Activated CD4-positive, alpha-beta T cell treated with anti-CD3 and anti-CD28 coated beads, Interleukin-2, amount 10 ng/mL, durations not matched to agents 24 days and 14 days (primary cell): ENCODE data around the gene PTPRB. TPM values are rescaled to one million over a fixed set of nuclear protein-coding genes. Genes with fewer than 3 reads are reported as not detected.

Experiments used
- DNase-seq: peaks from one replicate; pipeline ENCODE4 v3.0.0; 2022
- H3K27ac Mint-ChIP-seq: one replicate; pipeline ENCODE4 v1.8.0; 2022; ENCODE audit warnings: mild to moderate bottlenecking, mixed read lengths
- H3K27me3 Mint-ChIP-seq: one replicate; pipeline ENCODE4 v1.8.0; 2022; ENCODE audit warnings: mixed read lengths
- H3K36me3 Mint-ChIP-seq: one replicate; pipeline ENCODE4 v1.8.0; 2022; ENCODE audit warnings: low read depth, mild to moderate bottlenecking, mixed read lengths
- H3K4me1 Mint-ChIP-seq: one replicate; pipeline ENCODE4 v1.8.0; 2021; ENCODE audit warnings: mixed read lengths
- H3K4me3 Mint-ChIP-seq: one replicate; pipeline ENCODE4 v1.8.0; 2022; ENCODE audit warnings: mild to moderate bottlenecking, moderate library complexity, mixed read lengths
- H3K9me3 Mint-ChIP-seq: one replicate; pipeline ENCODE4 v1.8.0; 2021; ENCODE audit warnings: mixed read lengths
- intact Hi-C: fragments of 100-400 bp; cut with micrococcal nuclease; formaldehyde crosslinking; loops from one replicate; pipeline ENCODE4 v1.15.1; 2023
- total RNA-seq: library from RNA; stranded (reverse); gene quantifications from 2 replicates; pipeline ENCODE4 v1.2.3, GENCODE V29; 2022

The PTPRB gene
- total RNA-seq, 1 donor from 2014 or later, result not detected

GRCh38 chr12:70467918-70468733, 169.1 kb downstream of the PTPRB start:
- Mint-ChIP-seq H3K9me3 (peaks cover 10% of the 10 kb centered on the region), H3K4me1 (no peaks in the 10 kb centered on the region), H3K4me3 (no peak overlapping the region), H3K27ac (no peak overlapping the region), H3K27me3 (no peaks in the 10 kb centered on the region), H3K36me3 (no peaks in the 10 kb centered on the region)
- intact Hi-C loops, result no loop called here
- DNase-seq, result no peak

- intact Hi-C loops, result no loop called here
- H3K27me3 Mint-ChIP-seq, result no peaks in the 10 kb centered on the region
- no peak for DNase-seq
- no peak overlapping the region for H3K27ac Mint-ChIP-seq
- H3K9me3 Mint-ChIP-seq, result peaks cover 10% of the 10 kb centered on the region
- H3K4me1 Mint-ChIP-seq, result no peaks in the 10 kb centered on the region
- H3K36me3 Mint-ChIP-seq, result no peaks in the 10 kb centered on the region
- no peak overlapping the region for H3K4me3 Mint-ChIP-seq
Measured at GRCh38 chr12:70467476-70467875, 169.8 kb downstream of the PTPRB start.

GRCh38 chr12:70466753-70467152, 170.5 kb downstream of the PTPRB start:
- Mint-ChIP-seq H3K36me3 (no peaks in the 10 kb centered on the region), H3K27ac (no peak overlapping the region), H3K27me3 (no peaks in the 10 kb centered on the region), H3K9me3 (peaks cover 10% of the 10 kb centered on the region), H3K4me1 (no peaks in the 10 kb centered on the region), H3K4me3 (no peak overlapping the region)
- intact Hi-C loops, result no loop called here
- DNase-seq, result no peak
